Measurements from ENCODE around the gene WASL. TPM values are rescaled to one million over a fixed set of nuclear protein-coding genes. Genes with fewer than 3 reads are reported as not detected.

The WASL gene
- total RNA-seq, 1 experiment from 2014 or later = 39.3 TPM

DNA sequence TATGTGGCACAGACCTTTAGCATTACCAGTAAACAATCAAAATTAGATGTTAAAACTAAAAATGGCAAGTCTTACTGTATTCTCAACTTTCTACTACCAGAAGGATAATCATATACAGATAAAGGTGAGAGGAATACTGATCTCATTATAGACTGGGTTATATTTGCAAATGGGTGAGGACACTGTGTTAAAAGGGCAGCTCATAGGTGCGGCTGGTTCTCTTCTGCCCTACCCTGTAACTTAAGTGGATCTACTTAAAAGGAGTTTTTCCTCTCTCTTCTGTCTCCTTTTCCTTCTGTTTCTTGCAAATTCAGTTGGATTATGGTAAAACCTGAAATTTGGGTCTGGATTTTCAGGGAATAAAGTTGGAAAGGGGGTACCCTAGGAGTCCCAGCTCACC, 33.0 kb downstream of the WASL start:
- no peak overlapping the region for H3K18ac ChIP-seq (ENCODE audit: insufficient read length, low read depth, low read length)
- H3K27ac ChIP-seq (ENCODE audit: insufficient read length, low read depth, low read length) = no peak overlapping the region
- no peak overlapping the region for H4K5ac ChIP-seq (ENCODE audit: insufficient read length, low read depth, low read length)
- no peaks in the 10 kb centered on the region for H3K23me2 ChIP-seq (ENCODE audit: insufficient read length, low read depth, low read length, poor library complexity, severe bottlenecking)
- H3K79me1 ChIP-seq (ENCODE audit: insufficient read depth, low read depth, low read length, poor library complexity, severe bottlenecking) = no peaks in the 10 kb centered on the region
- H3K27ac Mint-ChIP-seq = no peak overlapping the region
- H3K14ac ChIP-seq (ENCODE audit: insufficient read depth, low read length) = no peak overlapping the region
- H3K9me3 ChIP-seq (ENCODE audit: control insufficient read depth, low read depth, low read length) = no peaks in the 10 kb centered on the region
- no peak overlapping the region for H2BK15ac ChIP-seq (ENCODE audit: low read depth, low read length)
- peaks cover 9% of the 10 kb centered on the region for H3K79me2 ChIP-seq (ENCODE audit: insufficient read depth, low read length)
- H3K4me1 ChIP-seq (ENCODE audit: insufficient read depth, low read length) = peaks cover 3% of the 10 kb centered on the region; the same call in 1 of the 2 replicates
- H4K20me1 ChIP-seq (ENCODE audit: control insufficient read depth, insufficient read depth, insufficient read length) = no peaks in the 10 kb centered on the region
- H2AK5ac ChIP-seq (ENCODE audit: insufficient read length, low read length) = no peak overlapping the region
- H3K4me1 Mint-ChIP-seq = peaks cover 14 to 21% of the 10 kb centered on the region in 2 experiments
- no peak overlapping the region for H3K23ac ChIP-seq (ENCODE audit: insufficient read length, low read depth, low read length)
- no peak overlapping the region for H2AFZ ChIP-seq (ENCODE audit: low read length)
- no CpG with 5 or more reads among the region's 1 CpG for WGBS (ENCODE audit: extremely low coverage, insufficient read length, low lambda C conversion rate)
- no peak overlapping the region for H3T11ph ChIP-seq (ENCODE audit: low read length)
- no peak overlapping the region for H2BK5ac ChIP-seq (ENCODE audit: insufficient read length, low read length)
- TF ChIP-seq, protein P1, sequence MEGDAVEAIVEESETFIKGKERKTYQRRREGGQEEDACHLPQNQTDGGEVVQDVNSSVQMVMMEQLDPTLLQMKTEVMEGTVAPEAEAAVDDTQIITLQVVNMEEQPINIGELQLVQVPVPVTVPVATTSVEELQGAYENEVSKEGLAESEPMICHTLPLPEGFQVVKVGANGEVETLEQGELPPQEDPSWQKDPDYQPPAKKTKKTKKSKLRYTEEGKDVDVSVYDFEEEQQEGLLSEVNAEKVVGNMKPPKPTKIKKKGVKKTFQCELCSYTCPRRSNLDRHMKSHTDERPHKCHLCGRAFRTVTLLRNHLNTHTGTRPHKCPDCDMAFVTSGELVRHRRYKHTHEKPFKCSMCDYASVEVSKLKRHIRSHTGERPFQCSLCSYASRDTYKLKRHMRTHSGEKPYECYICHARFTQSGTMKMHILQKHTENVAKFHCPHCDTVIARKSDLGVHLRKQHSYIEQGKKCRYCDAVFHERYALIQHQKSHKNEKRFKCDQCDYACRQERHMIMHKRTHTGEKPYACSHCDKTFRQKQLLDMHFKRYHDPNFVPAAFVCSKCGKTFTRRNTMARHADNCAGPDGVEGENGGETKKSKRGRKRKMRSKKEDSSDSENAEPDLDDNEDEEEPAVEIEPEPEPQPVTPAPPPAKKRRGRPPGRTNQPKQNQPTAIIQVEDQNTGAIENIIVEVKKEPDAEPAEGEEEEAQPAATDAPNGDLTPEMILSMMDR (conservative IDR thresholded peaks at IDR 0.05) = no peak
- no peak overlapping the region for H3K4me3 Mint-ChIP-seq
- no peak overlapping the region for H4K91ac ChIP-seq (ENCODE audit: insufficient read length, low read depth, low read length)
- no peak overlapping the region for H2BK120ac ChIP-seq (ENCODE audit: low read depth, low read length, poor library complexity, severe bottlenecking)
- peaks cover 0 to 6% of the 10 kb centered on the region in 2 experiments; a peak in 1 of 5 replicates for H3K9me3 Mint-ChIP-seq
- no peak overlapping the region for H2BK20ac ChIP-seq (ENCODE audit: low read depth, low read length, poor library complexity, severe bottlenecking)
- H3K27me3 ChIP-seq (ENCODE audit: insufficient read depth, low read length) = no peaks in the 10 kb centered on the region
- H3K27me3 Mint-ChIP-seq (ENCODE audit: low read depth) = no peaks in the 10 kb centered on the region
- H3K56ac ChIP-seq (ENCODE audit: insufficient read length, low read depth, low read length) = no peak overlapping the region
- DNase-seq = no peak
- no peak overlapping the region for H2BK12ac ChIP-seq (ENCODE audit: insufficient read length, low read depth, low read length)
- no peak overlapping the region for H3K4me2 ChIP-seq (ENCODE audit: insufficient read depth, insufficient read length, low read length)
- peaks cover 7 to 12% (median 10%) of the 10 kb centered on the region in 3 experiments; a peak in 4 of 7 replicates for H3K36me3 Mint-ChIP-seq (ENCODE audit: insufficient read depth in 1 of 3, low read depth in 3 of 3)
- no peak overlapping the region for H3K4ac ChIP-seq (ENCODE audit: low read depth, low read length)
- no peak overlapping the region for H4K8ac ChIP-seq (replicated peaks; ENCODE audit: insufficient read length, low read depth, low read length)
- no peak overlapping the region for H3K9ac ChIP-seq (ENCODE audit: extremely low read depth, insufficient read length, low read length)
